ENCODE results near the gene PTPRR. TPM values are rescaled to one million over a fixed set of nuclear protein-coding genes. Genes with fewer than 3 reads are reported as not detected.

Gene PTPRR
- total and polyA plus RNA-seq, 2 of the 13 experiments (the other 11 are each of a cell fraction or from before 2014, with no cell fraction given), result not detected

DNA sequence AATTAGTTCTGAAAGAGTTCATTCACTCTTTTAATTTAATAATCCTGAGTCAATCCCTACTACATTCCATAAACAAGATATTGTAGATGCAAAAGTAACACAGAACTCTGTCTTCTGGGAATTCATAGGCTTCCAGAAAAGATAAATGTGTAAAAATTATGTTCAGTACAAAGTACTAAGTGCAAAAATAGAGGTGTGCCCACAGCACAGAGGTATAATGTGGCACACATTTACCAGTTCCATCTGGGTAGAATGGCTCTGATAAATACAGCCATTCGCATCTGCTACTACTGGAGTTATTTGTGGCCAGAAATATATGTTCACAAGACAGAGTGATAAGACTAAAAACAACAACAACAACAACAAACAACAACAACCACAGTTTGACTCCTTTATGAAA, 171.7 kb downstream of the PTPRR start:
- no TSS peak for BruUV-seq (replicated peaks)
- intact Hi-C loops (cut with micrococcal nuclease; ENCODE audit: unreplicated experiment) (no loop called here), in situ Hi-C loops (cut with HindIII; ENCODE audit: extremely low pct_ligation_motif_present, low pct_unique_long_range_greater_than_20kb) (loop anchor here (25.0 kb wide), 1 partner anchor 263 kb away; no protein-coding TSS in a partner anchor)
- WGBS (ENCODE audit: low lambda C conversion rate), result 4% methylated on average over 1 of the region's 1 CpG
- Histone ChIP-seq H3K36me3 (replicated peaks in 1 of 2; ENCODE audit: control insufficient read depth in 1 of 2, insufficient read depth in 2 of 2, low read length in 2 of 2) (no peaks in the 10 kb centered on the region), H3K9ac (ENCODE audit: insufficient read depth, low read depth, low read length) (no peak overlapping the region), H3K27me3 (ENCODE audit: control insufficient read depth in 1 of 2, insufficient read depth in 2 of 2, low read length in 2 of 2) (0 out of 5 replicates have a peak, but pooled peaks cover 0 to 3% of the 10 kb centered on the region in 2 experiments), H4K20me1 (ENCODE audit: insufficient read depth, low read length) (no peaks in the 10 kb centered on the region), H3K4me2 (ENCODE audit: low read depth, low read length) (no peak overlapping the region), H3K4me3 (replicated peaks in 1 of 3; ENCODE audit: insufficient read depth in 1 of 3, low read depth in 2 of 3, low read length in 3 of 3) (no peak overlapping the region), H3K27ac (ENCODE audit: extremely low read length, insufficient read depth, low read length) (no peak overlapping the region), H3K9me3 (ENCODE audit: low read length) (no peaks in the 10 kb centered on the region), H2AFZ (ENCODE audit: low read length) (no peak overlapping the region), H3K79me2 (ENCODE audit: insufficient read depth, low read length) (no peaks in the 10 kb centered on the region), H3K4me1 (ENCODE audit: insufficient read depth, low read length) (no peaks in the 10 kb centered on the region)
- TF ChIP-seq ZNF558 (CRISPR knock-in tag; IDR thresholded peaks at IDR 0.05; ENCODE audit: borderline replicate concordance) (no peak), ATF2 (CRISPR knock-in tag; IDR thresholded peaks at IDR 0.05) (no peak)
- no peak for DNase-seq (ENCODE audit: low spot score)
- POLR2A ChIA-PET, result no interaction called here
- CTCF ChIA-PET (ENCODE audit: low intra/inter-chr PET ratio, low total read pairs), result no interaction called here
- no peak for ATAC-seq
- FAIRE-seq, result no peak

DNA sequence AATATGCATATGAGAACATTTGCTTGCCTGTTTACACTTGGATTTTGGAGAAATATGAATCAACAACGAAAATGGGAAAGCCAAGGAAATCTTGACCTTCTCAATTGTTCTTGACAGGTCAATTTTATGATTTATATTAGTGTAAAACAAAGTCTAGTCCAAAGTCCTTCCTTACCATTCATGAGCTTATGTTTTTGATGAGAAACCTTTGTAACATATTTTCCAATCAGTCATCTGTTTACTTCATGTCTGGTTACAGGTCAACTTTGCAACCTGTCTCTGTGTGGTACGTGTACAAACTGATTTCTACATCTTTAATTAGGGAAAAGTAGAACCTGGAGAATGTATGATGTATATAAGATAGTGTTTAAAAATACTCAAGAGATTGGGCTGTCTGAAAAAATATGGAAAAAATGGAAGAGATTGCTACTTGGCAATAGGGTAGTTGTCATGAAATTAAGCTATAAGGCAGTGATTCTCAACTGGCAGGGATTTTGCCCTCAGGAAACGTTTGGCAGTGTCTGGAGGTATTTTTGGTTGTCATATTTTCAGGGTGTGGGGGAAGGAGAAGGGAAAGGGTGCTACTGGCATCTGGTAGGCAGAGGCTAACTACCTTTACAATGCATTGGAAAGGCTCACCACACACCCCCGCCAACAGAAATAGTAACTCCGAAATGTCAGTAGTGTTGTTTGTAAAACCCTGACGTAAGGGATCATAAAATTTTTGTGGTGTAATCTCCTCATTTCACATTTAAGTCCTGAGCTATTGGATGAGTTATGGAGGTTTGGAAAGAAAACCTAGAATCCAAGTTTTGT, 172.9 kb downstream of the PTPRR start:
- FAIRE-seq (no peak), DNase-seq (ENCODE audit: low spot score) (no peak), ATAC-seq (no peak)
- Histone ChIP-seq H3K36me3 (replicated peaks in 1 of 2; ENCODE audit: control insufficient read depth in 1 of 2, insufficient read depth in 2 of 2, low read length in 2 of 2) (no peaks in the 10 kb centered on the region), H2AFZ (ENCODE audit: low read length) (no peak overlapping the region), H3K79me2 (ENCODE audit: insufficient read depth, low read length) (no peaks in the 10 kb centered on the region), H3K27ac (ENCODE audit: extremely low read length, insufficient read depth, low read length) (no peak overlapping the region), H3K4me1 (ENCODE audit: insufficient read depth, low read length) (no peaks in the 10 kb centered on the region), H4K20me1 (ENCODE audit: insufficient read depth, low read length) (no peaks in the 10 kb centered on the region), H3K9ac (ENCODE audit: insufficient read depth, low read depth, low read length) (no peak overlapping the region), H3K4me3 (replicated peaks in 1 of 3; ENCODE audit: insufficient read depth in 1 of 3, low read depth in 2 of 3, low read length in 3 of 3) (no peak overlapping the region), H3K9me3 (ENCODE audit: low read length) (no peaks in the 10 kb centered on the region), H3K4me2 (ENCODE audit: low read depth, low read length) (no peak overlapping the region), H3K27me3 (ENCODE audit: control insufficient read depth in 1 of 2, insufficient read depth in 2 of 2, low read length in 2 of 2) (0 out of 5 replicates have a peak, but pooled peaks cover 0 to 3% of the 10 kb centered on the region in 2 experiments)
- TF ChIP-seq SCMH1 (CRISPR knock-in tag; IDR thresholded peaks at IDR 0.05; ENCODE audit: borderline replicate concordance) (no peak), MED13 (CRISPR knock-in tag; IDR thresholded peaks at IDR 0.05) (no peak), REXO4 (CRISPR knock-in tag; IDR thresholded peaks at IDR 0.05; ENCODE audit: borderline replicate concordance) (no peak), ETV6 (CRISPR knock-in tag; conservative IDR thresholded peaks at IDR 0.05) (no peak), DBP (CRISPR knock-in tag; IDR thresholded peaks at IDR 0.05; ENCODE audit: not compliant biosample characterization) (no peak)
- ChIA-PET CTCF (ENCODE audit: low intra/inter-chr PET ratio, low total read pairs) (no interaction called here), POLR2A (no interaction called here)
- BruUV-seq (replicated peaks), result no TSS peak
- intact Hi-C loops (cut with micrococcal nuclease; ENCODE audit: unreplicated experiment), result no loop called here
- WGBS (ENCODE audit: low lambda C conversion rate), result 2% methylated on average over 6 of the region's 6 CpGs
- in situ Hi-C loops (cut with HindIII; ENCODE audit: extremely low pct_ligation_motif_present, low pct_unique_long_range_greater_than_20kb), result loop anchor here (25.0 kb wide), 1 partner anchor 265 kb away; no protein-coding TSS in a partner anchor

Data from HepG2 (cell line).